ENCODE measurements around the gene MYRIP. TPM values are rescaled to one million over a fixed set of nuclear protein-coding genes. Genes with fewer than 3 reads are reported as not detected.

The MYRIP gene
- total and polyA plus RNA-seq, 4 donors, result 0.98 to 11.7 (median 6.8) TPM

GRCh38 chr3:40099871-40100270 is 290.5 kb downstream of the MYRIP start (continued):
- TF ChIP-seq NR2F2 (IDR thresholded peaks at IDR 0.05) (no peak), ZBTB33 (IDR thresholded peaks at IDR 0.05) (no peak), MAX (IDR thresholded peaks at IDR 0.05) (peak; percentile 29)

GRCh38 chr3:40102182-40102581 is 292.8 kb downstream of the MYRIP start:
- H3K27me3 ChIP-seq (ENCODE audit: control insufficient read depth in 4 of 4, insufficient read depth in 4 of 4, low read length in 3 of 4), result no peaks in the 10 kb centered on the region
- H3K4me3 ChIP-seq (ENCODE audit: low read depth in 1 of 3, low read length in 3 of 3), result no peak overlapping the region
- H3K4me1 ChIP-seq (ENCODE audit: control insufficient read depth in 4 of 4, insufficient read depth in 4 of 4, low read length in 3 of 4), result peaks cover 2 to 15% (median 3%) of the 10 kb centered on the region in 4 donors
- H3K9ac ChIP-seq (ENCODE audit: low read depth in 1 of 2, low read length in 2 of 2), result no peak overlapping the region
- no peak for DNase-seq (ENCODE audit: low spot score)
- TF ChIP-seq REST (IDR thresholded peaks at IDR 0.05), result no peak
- no peak overlapping the region for H3K27ac ChIP-seq (ENCODE audit: low read depth in 1 of 2, low read length in 2 of 2)
- peaks cover 0 to 2% (median 0%) of the 10 kb centered on the region in 4 donors for H3K36me3 ChIP-seq (ENCODE audit: control insufficient read depth in 4 of 4, insufficient read depth in 3 of 4, low read depth in 1 of 4, low read length in 3 of 4)
- no peaks in the 10 kb centered on the region for H3K9me3 ChIP-seq (ENCODE audit: control insufficient read depth in 4 of 4, low read length in 3 of 4)

- no peak overlapping the region for H3K27ac ChIP-seq (ENCODE audit: low read depth in 1 of 2, low read length in 2 of 2)
- no peak for TF ChIP-seq CTCF (IDR thresholded peaks at IDR 0.05; ENCODE audit: low read depth, low read length, missing input control)
- TF ChIP-seq RAD21 (IDR thresholded peaks at IDR 0.05), result no peak
- no peak for TF ChIP-seq SP1 (IDR thresholded peaks at IDR 0.05)
- TF ChIP-seq ATF3 (IDR thresholded peaks at IDR 0.05), result no peak
- no peak for TF ChIP-seq NR2F2 (IDR thresholded peaks at IDR 0.05)
- TF ChIP-seq FOXA1 (IDR thresholded peaks at IDR 0.05), result no peak
- no peak for TF ChIP-seq TAF1 (conservative IDR thresholded peaks at IDR 0.05)
- TF ChIP-seq FOXA2 (IDR thresholded peaks at IDR 0.05), result no peak
- TF ChIP-seq EGR1 (IDR thresholded peaks at IDR 0.05; ENCODE audit: low read depth in 2 of 2), result no peak
- no peak for TF ChIP-seq GABPA (IDR thresholded peaks at IDR 0.05 in 1 of 2, conservative IDR thresholded peaks at IDR 0.05 in 1 of 2)
- no peak for DNase-seq (ENCODE audit: low spot score)
- H3K9ac ChIP-seq (ENCODE audit: low read depth in 1 of 2, low read length in 2 of 2), result no peak overlapping the region
- peaks cover 2 to 15% (median 3%) of the 10 kb centered on the region in 4 donors for H3K4me1 ChIP-seq (ENCODE audit: control insufficient read depth in 4 of 4, insufficient read depth in 4 of 4, low read length in 3 of 4)
- H3K9me3 ChIP-seq (ENCODE audit: control insufficient read depth in 4 of 4, low read length in 3 of 4), result no peaks in the 10 kb centered on the region
- H3K27me3 ChIP-seq (ENCODE audit: control insufficient read depth in 4 of 4, insufficient read depth in 4 of 4, low read length in 3 of 4), result no peaks in the 10 kb centered on the region
- no peak overlapping the region for H3K4me3 ChIP-seq (ENCODE audit: low read depth in 1 of 3, low read length in 3 of 3)
- H3K36me3 ChIP-seq (ENCODE audit: control insufficient read depth in 4 of 4, insufficient read depth in 3 of 4, low read depth in 1 of 4, low read length in 3 of 4), result peaks cover 0 to 2% (median 0%) of the 10 kb centered on the region in 4 donors
These were observed 294.4 kb downstream of the MYRIP start for GRCh38 chr3:40103829-40104228.

Measured in liver (tissue), 9 donors.